Stimulated activated CD8-positive, alpha-beta memory T cell treated with anti-CD3 and anti-CD28 coated beads, Interleukin-2, amount 100 ng/mL, for 48 hours (primary cell): ENCODE results near the gene GPATCH3.

ENCODE experiments used
- DNase-seq, 2 donors: peaks; one replicate each; pipeline ENCODE4 v3.0.0-alpha.2; 2020; ENCODE audit warnings: low read depth in 2 of 2

Gene GPATCH3

DNA sequence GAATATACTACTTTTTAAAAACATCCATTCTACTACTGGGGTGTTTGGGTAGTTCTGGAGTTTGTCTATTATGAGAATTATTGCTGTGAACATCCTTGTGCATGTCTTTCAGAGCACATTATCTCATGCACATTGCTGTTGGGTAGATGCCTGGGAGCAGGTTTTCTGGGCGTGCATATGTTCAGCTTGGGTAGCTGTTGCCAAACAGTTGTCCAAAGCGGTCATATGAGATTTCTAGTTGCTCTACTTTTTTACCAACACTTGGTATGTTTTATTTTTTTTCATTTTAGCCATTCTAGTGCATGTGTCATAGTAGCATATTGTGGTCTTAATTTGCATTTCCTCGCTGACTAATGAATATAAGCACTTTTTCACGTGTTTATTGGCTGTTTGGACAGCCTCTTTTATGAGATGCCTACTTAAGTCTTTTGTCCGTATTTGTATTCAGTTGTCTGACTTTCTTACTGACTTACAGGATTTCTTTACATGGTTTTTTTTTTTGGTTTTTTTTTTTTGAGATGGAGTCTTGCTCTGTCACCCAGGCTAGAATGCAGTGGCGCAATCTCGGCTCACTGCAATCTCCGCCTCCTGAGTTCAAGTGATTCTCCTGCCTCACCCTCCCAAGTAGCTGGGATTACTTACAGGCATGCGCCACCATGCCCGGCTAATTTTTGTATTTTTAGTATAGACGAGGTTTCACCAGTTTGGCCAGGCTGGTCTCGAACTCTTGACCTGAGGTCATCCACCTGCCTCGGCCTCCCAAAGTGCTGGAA is 55.7 kb downstream of the GPATCH3 start:
- no peak for DNase-seq
